GM12891 (cell line): Measurements from ENCODE around the gene TREML1.
"Not testable (repeated sequence)": the region's sequence is repeated elsewhere in the genome, so short reads cannot be mapped to it uniquely, and the experiment has no call there.

Experiments used
- DNase-seq: peaks from one replicate; pipeline ENCODE4 v3.0.0; 2011; ENCODE audit warnings: low spot score; ENCODE audit not compliant: insufficient read length
- FAIRE-seq: peaks from 2 replicates; lab custom pipeline; 2011; peaks lifted over from hg19 to GRCh38; lab: Jason Lieb, UNC
- PAX5 ChIP-seq: IDR thresholded peaks from 2 replicates; pipeline ENCODE4 v1.6.1; 2011; ENCODE audit warnings: low read length, moderate library complexity, mild to moderate bottlenecking; ENCODE audit not compliant: insufficient read depth, severe bottlenecking
- POLR2A ChIP-seq: IDR thresholded peaks from 2 replicates; pipeline ENCODE4 v1.6.1; 2011; ENCODE audit warnings: low read depth, low read length, control low read depth
- POLR2AphosphoS5 ChIP-seq: IDR thresholded peaks from 2 replicates; pipeline ENCODE4 v1.6.1; 2011; ENCODE audit warnings: low read depth, low read length, control low read depth
- POU2F2 ChIP-seq: IDR thresholded peaks from 2 replicates; pipeline ENCODE4 v1.6.1; 2011; ENCODE audit warnings: low read depth, mild to moderate bottlenecking, control low read depth, low read length, moderate library complexity
- SPI1 ChIP-seq: IDR thresholded peaks from 2 replicates; pipeline ENCODE4 v1.6.1; 2011; ENCODE audit warnings: low read depth, low read length, control low read depth
- TAF1 ChIP-seq: IDR thresholded peaks from 2 replicates; pipeline ENCODE4 v1.6.1; 2011; ENCODE audit warnings: low read depth, low read length, control low read depth

TREML1 gene

GRCh38 chr6:41150671-41151070 lies 3.5 kb downstream of the TREML1 start:
- DNase-seq (no peak), FAIRE-seq (no peak)
- no peak for TF ChIP-seq SPI1
- no peak for TF ChIP-seq POU2F2
- no peak for TF ChIP-seq PAX5
- no peak for TF ChIP-seq POLR2A
- no peak for TF ChIP-seq TAF1
- TF ChIP-seq POLR2AphosphoS5, result no peak

- FAIRE-seq, result no peak
- TF ChIP-seq POLR2A (no peak), POU2F2 (no peak), TAF1 (no peak), SPI1 (no peak), POLR2AphosphoS5 (no peak), PAX5 (no peak)
- DNase-seq, result no peak
Observed at GRCh38 chr6:41147917-41148316, 6.2 kb downstream of the TREML1 start.

- no peak for FAIRE-seq
- DNase-seq, result no peak
- no peak for TF ChIP-seq PAX5
Observed at GRCh38 chr6:41136911-41137310, 17.2 kb downstream of the TREML1 start.

- TF ChIP-seq TAF1 (no peak), SPI1 (no peak), PAX5 (no peak), POLR2AphosphoS5 (no peak), POLR2A (no peak), POU2F2 (no peak)
- DNase-seq (no peak), FAIRE-seq (no peak)
Observed at GRCh38 chr6:41135062-41135832, 18.9 kb downstream of the TREML1 start.

- TF ChIP-seq PAX5, result no peak
- no peak for DNase-seq
- FAIRE-seq, result no peak
Observed at GRCh38 chr6:41132254-41132653, 21.9 kb downstream of the TREML1 start.

GRCh38 chr6:41125282-41125681 lies 28.9 kb downstream of the TREML1 start:
- TF ChIP-seq POLR2AphosphoS5, result no peak
- no peak for TF ChIP-seq POU2F2
- TF ChIP-seq TAF1, result no peak
- no peak for TF ChIP-seq SPI1
- TF ChIP-seq PAX5, result no peak
- no peak for TF ChIP-seq POLR2A
- FAIRE-seq (no peak), DNase-seq (no peak)

- DNase-seq (no peak), FAIRE-seq (no peak)
- TF ChIP-seq SPI1 (no peak), TAF1 (no peak), POLR2AphosphoS5 (no peak), PAX5 (no peak), POU2F2 (no peak), POLR2A (no peak)
Observed at GRCh38 chr6:41122918-41123317, 31.2 kb downstream of the TREML1 start.

GRCh38 chr6:41122373-41122772 lies 31.8 kb downstream of the TREML1 start:
- no peak for TF ChIP-seq POLR2AphosphoS5
- TF ChIP-seq POU2F2, result no peak
- no peak for TF ChIP-seq PAX5
- TF ChIP-seq TAF1, result no peak
- TF ChIP-seq SPI1, result no peak
- no peak for TF ChIP-seq POLR2A
- FAIRE-seq (no peak), DNase-seq (no peak)

GRCh38 chr6:41120058-41120457 lies 34.1 kb downstream of the TREML1 start:
- TF ChIP-seq SPI1, result no peak
- no peak for TF ChIP-seq POU2F2
- no peak for TF ChIP-seq TAF1
- no peak for TF ChIP-seq POLR2AphosphoS5
- no peak for TF ChIP-seq PAX5
- no peak for TF ChIP-seq POLR2A
- no peak for FAIRE-seq
- DNase-seq, result no peak

GRCh38 chr6:41119508-41119907 lies 34.6 kb downstream of the TREML1 start:
- FAIRE-seq, result no peak
- TF ChIP-seq TAF1, result no peak
- DNase-seq, result no peak

- not testable (repeated sequence) for FAIRE-seq, DNase-seq
Observed at GRCh38 chr6:41115027-41115426, 39.1 kb downstream of the TREML1 start.
